Mammary epithelial cell (primary cell): Measurements from ENCODE around the gene MAP4K3.

Source experiments
- CTCF ChIP-seq, 2 donors: IDR thresholded peaks in 1 of 2; conservative IDR thresholded peaks in 1 of 2; 2 replicates each; pipeline ENCODE4 v1.5.1; 2011 to 2012; ENCODE audit warnings: inconsistent platforms in 2 of 2, low read length in 2 of 2, mild to moderate bottlenecking in 2 of 2, control low read depth in 1 of 2, low read depth in 1 of 2; ENCODE audit not compliant: insufficient read depth in 1 of 2; ENCODE audit errors: extremely low read depth in 1 of 2
- EZH2 ChIP-seq: IDR thresholded peaks from 2 replicates; pipeline ENCODE4 v1.6.1; 2012; ENCODE audit warnings: low read length, inconsistent platforms, borderline replicate concordance

- TF ChIP-seq CTCF (conservative IDR thresholded peaks at IDR 0.05 in 1 of 2, IDR thresholded peaks at IDR 0.05 in 1 of 2; ENCODE audit: extremely low read depth in 1 of 2, insufficient read depth in 1 of 2, low read depth in 1 of 2, low read length in 2 of 2) (no peak), EZH2 (no peak)
These were observed 8.8 kb upstream of the MAP4K3 start for GRCh38 chr2:39445934-39446333.
